CD4-positive, alpha-beta T cell (primary cell): ENCODE data around the gene TOX3. TPM values are rescaled to one million over a fixed set of nuclear protein-coding genes. Genes with fewer than 3 reads are reported as not detected.

Source experiments
- ATAC-seq: fragments of 200-7000 bp; cut with Tn5 transposase; one replicate; pipeline ENCODE4 v1.10.0; 2022; ENCODE audit warnings: mild to moderate bottlenecking; ENCODE audit not compliant: poor library complexity
- CTCF ChIA-PET: fragments of 350-600 bp; sonication (Branson Sonifier 250); formaldehyde crosslinking; loops from one replicate; lab custom pipeline; 2021; ENCODE audit warnings: antibody characterized with exemption, inconsistent platforms; lab: Charles Lee
- POLR2A ChIA-PET: fragments of 350-600 bp; sonication (Branson Sonifier 250); formaldehyde crosslinking; loops from one replicate; lab custom pipeline; 2021; ENCODE audit warnings: antibody characterized with exemption, inconsistent platforms; lab: Charles Lee
- DNase-seq, 14 experiments: peaks; one replicate each; pipeline ENCODE4 v3.0.0-alpha.2; 2013 to 2020; ENCODE audit warnings: mixed read lengths in 2 of 14
- H3K27ac ChIP-seq, 2 donors: one replicate each; pipeline versions ENCODE4 v1.5.1 to v1.7.0; 2013; ENCODE audit warnings: low read length in 2 of 2, low read depth in 1 of 2, mild to moderate bottlenecking in 1 of 2
- H3K27me3 ChIP-seq, 2 experiments: 1 replicate in 1 of 2; 2 replicates in 1 of 2; pipeline versions ENCODE4 v1.6.1 to v1.7.0; 2013; ENCODE audit warnings: low read length in 2 of 2, control low read depth in 1 of 2, mild to moderate bottlenecking in 1 of 2, moderate library complexity in 1 of 2; ENCODE audit not compliant: insufficient read depth in 2 of 2, control insufficient read depth in 1 of 2
- H3K36me3 ChIP-seq: one replicate; pipeline ENCODE4 v1.6.1; 2013; ENCODE audit warnings: low read length, control low read depth; ENCODE audit not compliant: insufficient read depth
- H3K4me1 ChIP-seq: one replicate; pipeline ENCODE4 v1.6.1; 2013; ENCODE audit warnings: low read length, control low read depth; ENCODE audit not compliant: insufficient read depth
- H3K4me3 ChIP-seq: one replicate; pipeline ENCODE4 v1.5.1; 2013; ENCODE audit warnings: mild to moderate bottlenecking, low read length, moderate library complexity
- H3K9me3 ChIP-seq, 2 experiments: 1 replicate in 1 of 2; 2 replicates in 1 of 2; pipeline versions ENCODE4 v1.6.1 to v1.7.0; 2013; ENCODE audit warnings: low read length in 2 of 2, mild to moderate bottlenecking in 2 of 2, control low read depth in 1 of 2, moderate library complexity in 1 of 2; ENCODE audit not compliant: control insufficient read depth in 1 of 2, insufficient read depth in 1 of 2
- H3K27ac Mint-ChIP-seq: one replicate; pipeline ENCODE4 v1.8.0; 2020; ENCODE audit warnings: mixed read lengths
- H3K27me3 Mint-ChIP-seq: one replicate; pipeline ENCODE4 v1.8.0; 2021; ENCODE audit warnings: mixed read lengths
- H3K36me3 Mint-ChIP-seq: one replicate; pipeline ENCODE4 v1.8.0; 2021; ENCODE audit warnings: low read depth, mixed read lengths
- H3K4me1 Mint-ChIP-seq: one replicate; pipeline ENCODE4 v1.8.0; 2021; ENCODE audit warnings: low read depth, mixed read lengths
- H3K4me3 Mint-ChIP-seq: one replicate; pipeline ENCODE4 v1.8.0; 2020; ENCODE audit warnings: mild to moderate bottlenecking, mixed read lengths
- H3K9me3 Mint-ChIP-seq: one replicate; pipeline ENCODE4 v1.8.0; 2020; ENCODE audit warnings: mixed read lengths
- CTCF ChIP-seq: fragments of 200-600 bp; IDR thresholded peaks from one replicate; pipeline ENCODE4 v1.8.0; 2022; ENCODE audit warnings: antibody characterized with exemption, mild to moderate bottlenecking
- intact Hi-C, 2 experiments: fragments of 100-400 bp; cut with DNase I in 1 of 2; cut with micrococcal nuclease in 1 of 2; formaldehyde crosslinking; loops; one replicate each; pipeline versions ENCODE4 v1.15.1 to v1.9.0; 2023 to 2025; cut with DNase I, micrococcal nuclease
- total RNA-seq, 174 experiments: library from RNA in 2 of 174; stranded (reverse) in 2 of 174; gene quantifications; one replicate each; pipeline ENCODE4 v1.2.3 and lab custom pipeline; 2021 to 2026

Gene TOX3
- total RNA-seq, 2 experiments from 2014 or later: not detected

GRCh38 chr16:52470585-52470984, 76.4 kb downstream of the TOX3 start:
- H3K9me3 ChIP-seq: peaks cover 0 to 3% of the 10 kb centered on the region in 2 experiments
- no peak overlapping the region for H3K4me3 ChIP-seq
- no peak overlapping the region for H3K27ac ChIP-seq
- no peak for DNase-seq
- intact Hi-C loops: no loop called here
- no peaks in the 10 kb centered on the region for H3K36me3 ChIP-seq
- ChIA-PET POLR2A (no interaction called here), CTCF (no interaction called here)
- H3K27me3 ChIP-seq: no peaks in the 10 kb centered on the region
- H3K27ac Mint-ChIP-seq: no peak overlapping the region
- H3K4me3 Mint-ChIP-seq: no peak overlapping the region
- H3K4me1 ChIP-seq: no peaks in the 10 kb centered on the region
- H3K4me1 Mint-ChIP-seq: no peaks in the 10 kb centered on the region
- H3K27me3 Mint-ChIP-seq: no peaks in the 10 kb centered on the region
- no peak for ATAC-seq
- no peaks in the 10 kb centered on the region for H3K9me3 Mint-ChIP-seq
- no peaks in the 10 kb centered on the region for H3K36me3 Mint-ChIP-seq
- TF ChIP-seq CTCF: no peak

- no peaks in the 10 kb centered on the region for H3K27me3 Mint-ChIP-seq
- Histone ChIP-seq H3K27ac (no peak overlapping the region), H3K9me3 (peaks cover 0 to 3% of the 10 kb centered on the region in 2 experiments), H3K36me3 (no peaks in the 10 kb centered on the region), H3K27me3 (no peaks in the 10 kb centered on the region), H3K4me1 (no peaks in the 10 kb centered on the region), H3K4me3 (no peak overlapping the region)
- TF ChIP-seq CTCF: no peak
- no peaks in the 10 kb centered on the region for H3K36me3 Mint-ChIP-seq
- H3K9me3 Mint-ChIP-seq: no peaks in the 10 kb centered on the region
- H3K4me3 Mint-ChIP-seq: no peak overlapping the region
- no peaks in the 10 kb centered on the region for H3K4me1 Mint-ChIP-seq
- no peak for DNase-seq
- no peak overlapping the region for H3K27ac Mint-ChIP-seq
- ChIA-PET POLR2A (no interaction called here), CTCF (no interaction called here)
- ATAC-seq: no peak
- intact Hi-C loops: no loop called here
Measured at GRCh38 chr16:52469775-52470174, 77.2 kb downstream of the TOX3 start.

- CTCF ChIA-PET: no interaction called here
- no peak overlapping the region for H3K4me3 ChIP-seq
Measured at GRCh38 chr16:52469091-52469490, 77.9 kb downstream of the TOX3 start.

More at GRCh38 chr16:52469091-52469490, 77.9 kb downstream of the TOX3 start:
- Mint-ChIP-seq H3K36me3 (no peaks in the 10 kb centered on the region), H3K27me3 (no peaks in the 10 kb centered on the region), H3K9me3 (no peaks in the 10 kb centered on the region), H3K4me1 (no peaks in the 10 kb centered on the region), H3K27ac (no peak overlapping the region), H3K4me3 (no peak overlapping the region)
- Histone ChIP-seq H3K36me3 (no peaks in the 10 kb centered on the region), H3K9me3 (peaks cover 0 to 3% of the 10 kb centered on the region in 2 experiments), H3K27me3 (no peaks in the 10 kb centered on the region), H3K27ac (no peak overlapping the region), H3K4me1 (no peaks in the 10 kb centered on the region)
- TF ChIP-seq CTCF: no peak
- intact Hi-C loops: no loop called here
- DNase-seq (no peak), ATAC-seq (no peak)
- POLR2A ChIA-PET: no interaction called here
